HepG2 (cell line): ENCODE results near the gene CD46. TPM values are rescaled to one million over a fixed set of nuclear protein-coding genes. Genes with fewer than 3 reads are reported as not detected.

ENCODE experiments used
- FOXJ3 ChIP-seq: sonication (generic); formaldehyde crosslinking; IDR thresholded peaks from 2 replicates; pipeline ENCODE4 v1.4.0; 2020; ENCODE audit warnings: missing genetic modification reagents, mild to moderate bottlenecking, borderline replicate concordance
- GPN1 ChIP-seq: sonication (generic); formaldehyde crosslinking; IDR thresholded peaks from 2 replicates; pipeline ENCODE4 v1.5.1; 2020; ENCODE audit warnings: missing genetic modification reagents, borderline replicate concordance
- HOMEZ ChIP-seq: IDR thresholded peaks from 2 replicates; pipeline ENCODE4 v1.6.1; 2016; ENCODE audit warnings: low read depth
- IRX3 ChIP-seq: sonication (generic); formaldehyde crosslinking; IDR thresholded peaks from 2 replicates; pipeline ENCODE4 v1.8.1; 2023; ENCODE audit warnings: mild to moderate bottlenecking, low read depth, missing genetic modification reagents, borderline replicate concordance
- MAFF ChIP-seq: IDR thresholded peaks from 2 replicates; pipeline ENCODE4 v1.6.1; 2011; ENCODE audit warnings: low read depth, low read length, improper control_type of control experiment
- MTF2 ChIP-seq: sonication (generic); formaldehyde crosslinking; IDR thresholded peaks from 2 replicates; pipeline ENCODE4 v1.5.0; 2020; ENCODE audit warnings: missing genetic modification reagents, borderline replicate concordance
- PITX1 ChIP-seq: sonication (generic); formaldehyde crosslinking; IDR thresholded peaks from 2 replicates; pipeline ENCODE4 v1.5.1; 2020; ENCODE audit warnings: mild to moderate bottlenecking, missing genetic modification reagents
- PLRG1 ChIP-seq: fragments of 450-650 bp; conservative IDR thresholded peaks from 2 replicates; pipeline ENCODE4 v1.6.1; 2016
- PTBP1 ChIP-seq: fragments of 200-400 bp; formaldehyde crosslinking; IDR thresholded peaks from 2 replicates; pipeline ENCODE4 v1.6.1; 2018; ENCODE audit warnings: low read length, low read depth; ENCODE audit not compliant: poor library complexity, severe bottlenecking
- SOX6 ChIP-seq, 2 experiments: fragments of 450-650 bp in 1 of 2; sonication (generic) in 1 of 2; formaldehyde crosslinking in 1 of 2; IDR thresholded peaks; 2 replicates each; pipeline versions ENCODE4 v1.4.0 to v1.6.1; 2017 to 2020; ENCODE audit warnings: antibody characterized with exemption in 1 of 2, mild to moderate bottlenecking in 1 of 2, missing genetic modification reagents in 1 of 2
- STAG1 ChIP-seq: sonication (generic); formaldehyde crosslinking; IDR thresholded peaks from 2 replicates; pipeline ENCODE4 v1.4.0; 2020; ENCODE audit warnings: missing genetic modification reagents
- TP53 ChIP-seq: sonication (generic); formaldehyde crosslinking; conservative IDR thresholded peaks from 2 replicates; pipeline ENCODE4 v1.4.0; 2020; ENCODE audit warnings: missing genetic modification reagents
- ZBTB10 ChIP-seq: sonication (generic); formaldehyde crosslinking; IDR thresholded peaks from 2 replicates; pipeline ENCODE4 v1.4.0; 2020; ENCODE audit warnings: missing genetic modification reagents, borderline replicate concordance
- ZFP62 ChIP-seq: sonication (generic); formaldehyde crosslinking; IDR thresholded peaks from 2 replicates; pipeline ENCODE4 v1.4.0; 2020; ENCODE audit warnings: missing genetic modification reagents
- ZMAT3 ChIP-seq: sonication (generic); formaldehyde crosslinking; conservative IDR thresholded peaks from 2 replicates; pipeline ENCODE4 v1.7.0; 2021; ENCODE audit warnings: missing genetic modification reagents
- ZNF10 ChIP-seq: sonication (generic); formaldehyde crosslinking; IDR thresholded peaks from 2 replicates; pipeline ENCODE4 v1.4.0; 2020; ENCODE audit warnings: mild to moderate bottlenecking, low read depth, missing genetic modification reagents, borderline replicate concordance
- ZNF326 ChIP-seq: sonication (generic); formaldehyde crosslinking; IDR thresholded peaks from 2 replicates; pipeline ENCODE4 v1.4.0; 2020; ENCODE audit warnings: missing genetic modification reagents, borderline replicate concordance
- ZNF329 ChIP-seq: sonication (generic); formaldehyde crosslinking; IDR thresholded peaks from 2 replicates; pipeline ENCODE4 v1.9.0; 2021; ENCODE audit warnings: low read depth, mild to moderate bottlenecking, missing genetic modification reagents
- ZNF543 ChIP-seq: sonication (generic); formaldehyde crosslinking; IDR thresholded peaks from 2 replicates; pipeline ENCODE4 v1.4.0; 2020; ENCODE audit warnings: mild to moderate bottlenecking, missing genetic modification reagents
- ZNF724P ChIP-seq: sonication (generic); formaldehyde crosslinking; IDR thresholded peaks from 2 replicates; pipeline ENCODE4 v1.8.0; 2022; ENCODE audit warnings: missing genetic modification reagents, borderline replicate concordance
- ZNF737 ChIP-seq: sonication (generic); formaldehyde crosslinking; IDR thresholded peaks from 2 replicates; pipeline ENCODE4 v1.5.0; 2020; ENCODE audit warnings: missing genetic modification reagents, mild to moderate bottlenecking, borderline replicate concordance
- ZNF780A ChIP-seq: sonication (generic); formaldehyde crosslinking; IDR thresholded peaks from 2 replicates; pipeline ENCODE4 v1.8.0; 2022; ENCODE audit warnings: mild to moderate bottlenecking, missing genetic modification reagents, moderate library complexity
- polyA plus RNA-seq, 8 experiments: library from polyadenylated mRNA; depleted of rRNA in 3 of 8; stranded (reverse) in 7 of 8; unstranded in 1 of 8; fragments of >200 nt; fragmentation: Illumina TruSeq in 4 of 8; extraction: Trizol in 4 of 8; gene quantifications; 2 replicates each; pipeline versions ENCODE4 v1.2.1 to v1.2.3, GENCODE V29; 2011 to 2016; ENCODE audit warnings: low read depth in 4 of 8, missing spikeins in 1 of 8, mixed read lengths in 1 of 8; ENCODE audit not compliant: insufficient read depth in 1 of 8
- total RNA-seq, 5 experiments: library from RNA; depleted of rRNA; stranded (reverse); fragments of >200 nt; fragmentation: Illumina TruSeq; extraction: Trizol; gene quantifications; 2 replicates each; pipeline ENCODE4 v1.2.3, GENCODE V29; 2016; ENCODE audit warnings: low read depth in 1 of 5
- TF ChIP-seq, protein P1 (sequence below): sonication (generic); formaldehyde crosslinking; IDR thresholded peaks from 2 replicates; pipeline ENCODE4 v1.8.0; 2022; ENCODE audit warnings: missing genetic modification reagents, low read depth, mild to moderate bottlenecking, borderline replicate concordance
- TF ChIP-seq, protein P2 (sequence below): sonication (generic); formaldehyde crosslinking; conservative IDR thresholded peaks from 2 replicates; pipeline ENCODE4 v1.4.0; 2020; ENCODE audit warnings: missing genetic modification reagents

CD46 gene
- total and polyA plus RNA-seq, 2 of the 13 experiments (the other 11 are each of a cell fraction or from before 2014, with no cell fraction given): 130 to 277 TPM

- TF ChIP-seq ZBTB10 (CRISPR knock-in tag) (no peak), PLRG1 (no peak), STAG1 (CRISPR knock-in tag) (no peak), ZFP62 (CRISPR knock-in tag) (no peak), ZNF780A (no peak), GPN1 (no peak), ZNF724P (CRISPR knock-in tag) (no peak), PTBP1 (no peak), MTF2 (CRISPR knock-in tag) (no peak), FOXJ3 (CRISPR knock-in tag) (no peak), SOX6 (IDR thresholded peaks at IDR 0.05) (no peak), SOX6 (CRISPR knock-in tag; IDR thresholded peaks at IDR 0.05) (peak; percentile 77), HOMEZ (CRISPR knock-in tag) (no peak), ZNF326 (CRISPR knock-in tag) (no peak), IRX3 (CRISPR knock-in tag) (no peak), TP53 (CRISPR knock-in tag) (no peak), ZMAT3 (CRISPR knock-in tag) (no peak), ZNF329 (CRISPR knock-in tag) (no peak), ZNF737 (CRISPR knock-in tag) (no peak), ZNF543 (CRISPR knock-in tag) (no peak), ZNF10 (no peak), MAFF (no peak), PITX1 (CRISPR knock-in tag) (no peak)
- TF ChIP-seq, protein P1, sequence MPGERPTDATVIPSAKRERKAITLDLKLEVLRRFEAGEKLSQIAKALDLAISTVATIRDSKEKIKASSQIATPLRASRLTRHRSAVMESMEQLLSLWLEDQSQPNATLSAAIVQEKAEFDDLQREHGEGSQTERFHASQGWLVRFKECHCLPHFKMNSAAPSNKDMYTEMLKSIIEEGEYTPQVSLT: no peak
- TF ChIP-seq, protein P2, sequence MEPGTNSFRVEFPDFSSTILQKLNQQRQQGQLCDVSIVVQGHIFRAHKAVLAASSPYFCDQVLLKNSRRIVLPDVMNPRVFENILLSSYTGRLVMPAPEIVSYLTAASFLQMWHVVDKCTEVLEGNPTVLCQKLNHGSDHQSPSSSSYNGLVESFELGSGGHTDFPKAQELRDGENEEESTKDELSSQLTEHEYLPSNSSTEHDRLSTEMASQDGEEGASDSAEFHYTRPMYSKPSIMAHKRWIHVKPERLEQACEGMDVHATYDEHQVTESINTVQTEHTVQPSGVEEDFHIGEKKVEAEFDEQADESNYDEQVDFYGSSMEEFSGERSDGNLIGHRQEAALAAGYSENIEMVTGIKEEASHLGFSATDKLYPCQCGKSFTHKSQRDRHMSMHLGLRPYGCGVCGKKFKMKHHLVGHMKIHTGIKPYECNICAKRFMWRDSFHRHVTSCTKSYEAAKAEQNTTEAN: no peak
These were observed 75.0 kb downstream of the CD46 start (continued) for GRCh38 chr1:207826557-207827487.
